IPS DF 4.7 (cell line): Measurements from ENCODE around the gene TIPIN.
"Not testable (repeated sequence)": the region's sequence is repeated elsewhere in the genome, so short reads cannot be mapped to it uniquely, and the experiment has no call there.

Source experiments
- DNase-seq: peaks from one replicate; pipeline ENCODE4 v3.0.0-alpha.2; 2013; ENCODE audit warnings: low spot score; ENCODE audit errors: extremely low read depth

TIPIN gene, protein sequence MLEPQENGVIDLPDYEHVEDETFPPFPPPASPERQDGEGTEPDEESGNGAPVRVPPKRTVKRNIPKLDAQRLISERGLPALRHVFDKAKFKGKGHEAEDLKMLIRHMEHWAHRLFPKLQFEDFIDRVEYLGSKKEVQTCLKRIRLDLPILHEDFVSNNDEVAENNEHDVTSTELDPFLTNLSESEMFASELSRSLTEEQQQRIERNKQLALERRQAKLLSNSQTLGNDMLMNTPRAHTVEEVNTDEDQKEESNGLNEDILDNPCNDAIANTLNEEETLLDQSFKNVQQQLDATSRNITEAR

DNA sequence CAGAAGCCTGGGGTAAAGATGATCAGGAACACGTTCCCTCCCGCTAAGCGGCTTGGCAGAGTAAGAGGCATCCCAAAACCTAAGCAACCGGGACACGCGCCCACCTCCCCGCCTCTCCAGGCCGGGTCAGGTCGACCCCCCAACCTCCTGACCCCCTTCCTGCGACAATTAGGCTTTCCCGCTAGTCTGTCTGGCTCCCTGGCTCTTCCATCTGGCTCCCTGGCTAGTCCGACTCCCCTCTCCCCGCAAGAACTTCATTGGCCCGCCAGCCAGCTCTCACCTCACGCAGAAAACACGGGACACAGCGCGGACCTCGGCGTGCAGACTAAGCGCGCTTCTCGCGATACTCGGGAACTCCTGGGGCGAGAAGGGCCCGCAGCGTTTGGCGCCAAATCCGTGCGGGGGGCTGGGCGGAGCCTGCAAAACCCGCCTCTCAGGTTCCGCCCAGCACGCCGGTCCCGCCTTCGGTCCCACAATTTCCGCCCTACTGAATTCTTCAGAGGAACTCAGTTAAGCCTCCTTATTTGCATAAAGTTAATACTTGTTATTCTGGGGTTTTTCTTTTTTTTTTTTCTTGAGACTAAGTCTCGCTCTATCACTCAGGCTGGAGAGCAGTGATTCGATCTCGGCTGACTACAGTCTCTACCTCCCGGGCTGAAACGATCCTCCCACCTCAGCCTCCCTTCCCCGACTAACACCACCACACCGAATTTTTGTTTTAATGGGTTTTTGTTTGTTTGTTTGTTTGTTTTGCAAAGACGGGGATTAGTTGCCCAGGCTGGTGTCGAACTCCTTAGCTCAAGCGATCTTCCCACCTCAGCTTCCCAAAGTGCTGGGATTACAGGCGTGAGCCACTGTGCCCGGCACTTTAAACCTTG lies at the start of gene TIPIN:
Gene TIPIN (minus strand): TSS at position 327 of the 878 bp plus-strand sequence. CDS start 3,738 bp downstream, outside the sequence.
- DNase-seq: peak; percentile 60

DNA sequence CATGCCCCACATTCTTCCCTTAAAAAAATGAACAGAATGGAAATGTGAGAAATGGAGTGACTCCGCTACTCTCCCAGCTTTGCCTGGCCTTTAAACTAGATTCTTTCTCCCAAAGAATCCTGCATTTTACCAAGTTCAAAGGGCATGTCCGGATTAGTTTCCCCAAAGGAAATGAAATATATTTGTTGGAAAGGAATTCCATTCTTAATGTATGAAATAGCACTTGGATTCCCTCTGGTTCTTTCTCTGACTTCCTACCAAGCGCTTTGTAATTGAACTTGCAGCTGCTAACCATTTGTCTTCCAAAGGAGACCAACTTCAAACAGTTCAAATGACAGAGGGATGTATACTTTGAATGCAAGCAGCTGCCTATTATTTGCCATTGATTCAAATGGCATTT lies 49.1 kb upstream of the TIPIN start:
- no peak for DNase-seq

DNA sequence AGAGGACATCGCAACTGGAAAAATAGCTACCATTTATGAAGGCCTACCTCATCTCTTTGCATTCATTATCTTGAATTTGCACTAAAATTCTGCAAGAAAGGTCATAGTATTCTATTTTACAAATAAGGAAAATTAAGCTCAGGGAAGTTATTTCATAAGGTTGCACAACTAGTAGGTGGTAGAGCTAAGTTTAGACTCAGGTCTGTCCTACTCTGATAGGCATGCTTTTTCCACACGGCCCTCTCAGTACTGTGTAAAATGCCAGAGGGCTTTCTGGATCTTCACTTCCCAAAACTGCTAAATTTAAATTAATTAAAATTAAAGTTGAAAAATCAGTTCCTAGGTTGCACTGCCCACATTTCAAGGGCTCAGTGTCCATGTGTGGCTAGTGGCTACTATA lies 48.5 kb upstream of the TIPIN start:
- no peak for DNase-seq

DNA sequence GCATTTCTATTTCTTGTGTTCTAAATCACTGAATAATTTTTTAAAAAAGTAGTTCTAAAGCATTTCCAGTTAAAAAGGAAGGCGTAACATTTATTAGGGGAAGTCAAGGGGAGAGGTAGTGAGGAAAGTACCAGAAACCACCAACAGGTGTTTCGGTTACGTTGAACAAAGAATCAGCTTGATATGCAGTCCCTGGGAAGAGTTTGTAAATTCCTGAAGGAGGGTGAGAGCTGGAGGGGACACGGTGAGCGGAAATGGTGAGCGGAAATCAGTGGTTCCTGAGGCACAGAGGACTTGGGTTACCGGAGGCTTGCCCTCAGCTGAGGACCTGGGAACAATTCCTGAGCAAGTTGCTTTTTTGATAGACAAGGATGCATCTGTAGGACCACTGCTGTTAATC lies 48.0 kb upstream of the TIPIN start:
- peak; percentile 95 for DNase-seq

DNA sequence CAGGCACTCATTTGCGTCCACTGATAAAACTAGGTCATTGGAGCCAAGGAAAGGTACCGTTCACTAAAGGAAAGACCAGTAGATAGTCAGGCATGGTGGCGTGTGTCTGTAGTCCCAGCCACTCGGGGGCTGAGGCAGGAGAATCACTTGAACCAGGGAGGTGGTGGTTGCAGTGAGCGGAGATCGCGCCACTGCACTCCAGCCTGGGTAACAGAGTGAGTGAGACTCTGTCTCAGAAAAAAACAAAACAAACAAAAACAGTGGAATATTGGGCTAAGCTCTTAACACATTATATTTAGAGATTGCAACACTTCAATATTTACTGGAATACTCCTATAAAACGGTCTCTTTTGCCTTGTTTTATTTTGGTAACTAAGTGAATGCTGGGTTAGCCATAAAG lies 47.6 kb upstream of the TIPIN start:
- no peak for DNase-seq

DNA sequence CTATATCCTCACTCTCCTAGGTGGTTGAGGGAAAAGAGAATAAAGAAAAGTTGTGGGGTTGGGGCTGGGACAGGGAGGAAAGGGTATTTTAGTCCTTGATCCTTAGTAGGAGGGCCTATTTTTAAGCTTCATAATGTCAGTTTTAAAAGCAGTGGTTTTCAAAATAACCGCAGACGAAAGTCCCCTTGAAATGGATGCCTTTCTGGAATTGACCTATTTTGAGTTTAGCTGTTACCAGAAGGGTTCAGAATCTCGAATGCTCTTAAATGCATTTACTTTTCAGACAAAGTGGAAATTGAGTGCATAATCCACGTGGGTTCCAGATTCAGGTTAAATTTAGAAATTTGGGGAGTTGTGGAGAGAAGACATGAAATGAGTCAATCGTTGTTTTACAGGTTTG lies 46.8 kb upstream of the TIPIN start:
- no peak for DNase-seq

DNA sequence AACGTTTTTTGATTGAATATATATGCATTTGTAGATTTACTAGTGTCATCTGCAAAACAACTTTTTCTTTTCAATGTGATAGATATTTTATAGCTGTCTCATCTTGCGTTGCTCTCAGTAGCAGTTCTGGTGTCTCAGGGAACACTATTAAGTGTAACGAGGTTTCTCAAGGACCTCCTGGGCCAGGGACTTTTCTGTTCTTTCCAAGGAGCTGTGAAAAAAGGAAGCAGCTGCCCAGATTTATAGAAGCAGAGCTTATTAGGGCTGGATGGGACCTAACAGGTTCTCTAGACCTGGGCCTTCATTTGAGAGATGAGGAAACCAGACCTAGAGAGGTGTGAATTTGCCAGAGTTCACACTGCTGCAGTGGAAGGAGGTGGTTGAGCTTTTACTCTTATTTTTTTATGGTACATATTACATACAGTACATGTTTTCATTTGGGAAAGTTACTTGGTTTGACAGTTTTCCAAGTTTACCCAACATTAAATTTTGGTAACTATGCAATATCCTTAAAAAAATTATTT lies 46.3 kb upstream of the TIPIN start:
- DNase-seq: no peak

DNA sequence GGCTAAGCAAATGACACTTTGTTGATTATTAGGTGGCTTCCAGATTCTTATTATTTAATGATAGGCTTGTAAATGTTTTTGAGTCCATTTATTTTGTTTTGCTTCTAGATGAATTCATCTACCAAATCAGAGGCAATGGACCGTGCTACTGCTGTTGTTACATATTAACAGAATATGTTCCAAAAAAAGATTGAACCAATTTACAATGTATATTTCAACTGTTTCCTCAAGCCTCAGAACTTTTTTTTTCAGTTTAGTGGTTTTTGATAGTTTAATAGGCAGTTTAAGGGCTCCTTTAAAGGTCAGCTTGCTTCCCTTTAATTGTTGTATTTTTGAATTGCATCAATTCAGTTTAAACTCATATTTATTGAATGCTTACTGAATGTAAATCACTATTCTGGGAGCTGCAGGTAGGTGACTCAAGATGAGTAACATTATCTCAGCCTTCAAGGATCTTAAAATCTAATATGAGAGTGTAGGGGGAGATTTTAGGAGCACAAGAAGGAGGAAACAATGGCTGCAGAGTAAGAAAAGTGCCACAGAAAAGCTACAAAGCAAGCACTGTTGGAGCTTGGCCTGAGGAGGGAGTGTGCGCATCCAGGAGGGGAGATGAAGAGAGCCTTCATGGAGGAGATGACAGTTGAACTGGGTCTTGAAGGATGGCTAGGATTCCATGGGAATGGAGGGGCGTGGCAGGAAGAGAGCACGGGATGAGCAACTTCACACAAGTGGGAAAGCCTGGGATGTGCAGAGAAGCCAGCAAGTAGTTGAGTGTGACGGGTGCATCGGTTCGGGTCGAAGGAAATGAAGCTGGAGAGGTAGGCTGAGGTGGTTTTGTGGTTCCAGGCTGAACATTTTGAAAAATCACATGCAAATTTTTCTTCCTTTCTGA lies 44.9 kb upstream of the TIPIN start:
- no peak for DNase-seq

DNA sequence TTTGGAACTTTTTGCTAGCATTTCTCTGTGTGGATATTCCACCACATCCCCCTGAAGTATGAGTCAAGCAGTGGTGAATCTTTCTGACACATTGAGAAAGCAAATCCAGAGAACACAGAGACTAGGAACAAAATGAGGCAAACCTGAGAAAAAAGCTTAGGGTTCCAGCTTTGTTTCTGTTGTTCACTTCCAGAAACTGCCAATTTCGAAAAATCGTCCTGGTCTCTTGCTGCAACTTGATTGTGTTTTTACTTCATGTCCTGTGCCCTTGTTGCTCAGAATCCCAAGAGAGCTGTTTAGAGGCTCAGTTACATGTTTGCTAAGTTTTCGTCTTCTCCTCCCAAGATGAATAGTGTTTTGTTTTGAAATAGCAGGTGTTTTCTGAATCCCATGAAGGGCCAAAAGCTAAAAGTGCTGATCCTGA lies 43.9 kb upstream of the TIPIN start:
- no peak for DNase-seq

DNA sequence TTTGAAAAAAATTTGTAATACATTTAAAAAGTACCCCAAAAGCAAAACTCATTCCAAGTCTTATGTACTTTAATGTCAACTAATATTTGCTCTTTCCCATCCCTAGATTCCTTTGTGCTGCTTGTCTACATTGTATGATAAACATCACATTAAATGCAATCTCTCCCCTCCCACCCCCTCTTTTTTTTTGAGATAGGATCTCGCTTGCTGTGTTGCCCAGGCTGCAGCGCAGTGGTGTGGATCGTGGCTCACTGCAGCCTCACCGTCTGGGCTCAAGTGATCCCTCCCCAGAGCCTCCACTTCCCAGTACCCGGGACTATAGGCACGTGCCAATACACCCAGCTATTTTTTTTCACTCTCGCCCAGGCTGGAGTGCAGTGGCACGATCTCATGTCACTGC lies 42.8 kb upstream of the TIPIN start:
- no peak for DNase-seq

DNA sequence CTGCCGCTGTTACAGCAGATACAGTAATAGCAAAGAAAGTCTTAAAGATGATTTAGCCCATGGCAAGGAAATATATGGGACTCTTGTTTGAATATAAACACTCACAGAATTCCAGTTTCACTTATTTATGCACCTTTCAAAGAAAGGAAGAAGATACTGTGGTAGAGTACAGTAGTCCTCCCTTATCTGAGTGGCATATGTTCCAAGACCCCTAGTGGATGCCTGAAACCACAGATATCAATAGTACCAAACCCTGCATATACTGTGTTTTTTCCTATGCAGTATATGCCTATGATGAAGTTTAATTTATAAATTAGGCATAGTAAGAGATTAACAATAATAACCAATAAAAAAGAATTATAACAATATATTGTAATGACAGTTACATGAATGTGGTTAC lies 38.4 kb upstream of the TIPIN start:
- no peak for DNase-seq

DNA sequence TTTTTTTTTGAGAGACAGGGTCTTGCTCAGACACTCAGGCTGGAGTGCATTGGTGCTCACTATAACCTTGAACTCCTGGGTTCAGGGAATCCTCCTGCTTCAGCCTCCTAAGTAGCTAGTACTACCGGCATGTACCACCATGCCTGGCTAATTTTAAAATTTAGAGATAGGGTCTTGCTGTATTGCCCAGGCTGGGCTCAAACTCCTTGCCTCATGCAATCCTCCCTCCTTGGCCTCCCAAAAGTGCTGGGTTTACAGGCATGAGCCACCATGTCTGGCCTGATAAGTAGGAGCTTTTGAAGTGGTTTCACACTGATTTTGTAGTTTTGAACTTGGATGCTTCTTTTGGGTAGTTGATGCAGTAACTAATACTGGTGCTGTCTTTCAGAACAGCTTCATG lies 38.0 kb upstream of the TIPIN start:
- DNase-seq: no peak

DNA sequence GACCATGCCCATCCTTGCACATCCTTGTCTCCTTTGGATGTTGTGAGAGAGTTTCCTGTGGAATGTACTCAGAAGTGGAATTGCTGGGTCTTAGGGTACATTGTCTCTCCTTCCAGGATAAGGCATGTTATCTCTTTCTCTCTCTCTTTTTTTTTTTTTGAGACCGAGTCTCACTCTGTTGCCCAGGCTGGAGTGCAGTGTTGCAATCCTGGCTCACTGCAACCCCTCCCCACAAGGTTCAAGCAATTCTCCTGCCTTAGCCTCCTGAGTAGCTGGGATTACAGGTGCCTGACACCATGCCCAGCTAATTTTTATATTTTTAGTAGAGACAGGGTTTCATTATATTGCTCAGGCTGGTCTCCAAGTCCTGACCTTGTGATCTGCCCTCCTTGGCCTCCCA lies 36.6 kb upstream of the TIPIN start:
- DNase-seq: not testable (repeated sequence)

DNA sequence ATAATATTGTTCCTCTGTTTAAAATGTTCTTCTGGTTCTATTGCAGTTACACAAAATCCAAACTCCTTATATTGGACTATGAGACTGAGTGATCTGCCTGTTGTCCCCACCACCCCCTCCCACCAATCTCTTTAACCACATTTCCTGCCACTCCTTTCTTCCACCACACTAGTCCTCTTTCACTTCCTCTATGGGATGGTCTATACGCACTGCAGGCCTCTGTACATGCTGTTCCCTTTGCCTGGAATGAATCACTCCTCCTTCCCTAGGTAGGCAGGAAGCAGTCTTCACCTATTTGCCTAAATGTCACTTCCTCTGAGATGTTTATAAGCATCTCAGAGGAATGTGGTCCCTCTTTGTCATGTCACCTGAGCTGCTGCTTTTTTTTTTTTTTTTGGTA lies 34.2 kb upstream of the TIPIN start:
- no peak for DNase-seq

DNA sequence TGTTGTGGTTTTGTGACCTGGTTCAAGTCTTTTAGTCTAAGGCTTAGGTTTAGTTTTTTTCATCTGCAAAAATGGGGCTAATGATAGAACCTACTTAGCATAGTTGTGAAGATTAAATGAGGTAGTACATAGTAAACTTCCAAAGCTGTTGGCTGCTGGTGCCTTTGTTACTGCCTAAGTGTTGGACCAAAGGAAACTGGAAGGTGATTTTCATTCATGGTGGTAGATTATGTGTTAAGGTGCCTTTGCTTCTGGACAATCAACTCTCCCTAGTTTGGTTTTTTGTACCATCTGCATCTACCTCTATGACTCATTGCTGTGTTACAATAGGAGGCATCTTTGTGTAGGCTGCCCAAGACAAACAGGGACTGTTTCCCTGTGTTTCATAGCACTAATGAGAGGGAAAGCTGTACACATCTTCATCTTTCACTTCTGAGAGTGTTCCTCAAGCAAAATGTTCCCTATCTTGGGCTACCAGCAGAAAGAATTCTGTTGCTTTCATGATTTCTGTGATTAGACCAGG lies 33.4 kb upstream of the TIPIN start:
- DNase-seq: no peak

DNA sequence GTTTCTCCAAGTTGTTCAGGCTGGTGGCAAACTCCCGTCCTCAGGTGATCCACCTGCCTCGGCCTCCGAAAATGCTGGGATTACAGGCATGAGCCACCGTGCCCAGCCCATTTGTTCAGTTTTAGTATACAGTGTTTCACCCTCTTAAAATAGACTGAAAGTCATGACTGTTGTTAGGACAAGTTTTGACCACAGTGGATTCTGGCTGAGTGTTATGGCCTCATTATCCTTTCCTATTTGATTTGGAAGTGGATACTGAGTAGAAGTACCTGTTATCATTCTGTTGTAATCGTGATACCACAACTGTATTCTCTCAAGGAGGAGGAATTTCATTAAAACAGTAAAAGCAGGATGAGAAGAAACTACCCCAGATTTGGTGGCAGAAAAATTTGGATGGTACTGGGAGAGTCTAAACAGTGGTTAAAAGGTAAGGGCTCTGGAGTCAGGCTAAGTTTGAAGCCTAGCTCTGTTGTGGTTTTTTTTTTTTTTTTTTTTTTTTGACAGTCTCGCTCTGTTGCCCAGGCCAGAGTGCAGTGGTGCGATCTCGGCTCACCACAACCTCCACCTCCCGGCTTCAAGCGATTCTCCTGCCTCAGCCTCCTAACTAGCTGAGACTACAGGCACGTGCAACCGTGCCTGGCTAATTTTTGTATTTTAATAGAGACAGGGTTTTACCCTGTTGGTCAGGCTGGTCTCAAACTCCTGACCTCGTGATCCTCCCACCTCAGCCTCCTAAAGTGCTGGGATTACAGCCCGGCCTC lies 32.8 kb upstream of the TIPIN start:
- no peak for DNase-seq

DNA sequence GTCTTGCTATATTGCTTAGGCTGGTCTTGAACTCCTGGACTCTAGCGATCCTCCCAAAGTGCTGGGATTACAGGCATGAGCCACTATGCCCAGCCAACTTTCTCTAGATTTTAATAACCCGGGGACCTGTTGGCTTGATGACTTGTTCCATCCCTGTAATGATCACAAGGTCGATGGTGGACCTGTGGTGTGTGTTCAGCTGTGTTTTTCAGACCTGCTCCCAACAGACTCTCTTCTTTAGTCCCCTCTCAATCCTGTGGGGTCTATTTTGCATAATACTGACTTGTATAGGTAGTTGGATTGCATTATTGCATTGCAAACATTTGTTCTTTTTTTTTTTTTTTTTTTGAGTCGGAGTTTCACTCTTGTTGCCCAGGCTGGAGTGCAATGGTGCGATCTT lies 32.1 kb upstream of the TIPIN start:
- DNase-seq: no peak

DNA sequence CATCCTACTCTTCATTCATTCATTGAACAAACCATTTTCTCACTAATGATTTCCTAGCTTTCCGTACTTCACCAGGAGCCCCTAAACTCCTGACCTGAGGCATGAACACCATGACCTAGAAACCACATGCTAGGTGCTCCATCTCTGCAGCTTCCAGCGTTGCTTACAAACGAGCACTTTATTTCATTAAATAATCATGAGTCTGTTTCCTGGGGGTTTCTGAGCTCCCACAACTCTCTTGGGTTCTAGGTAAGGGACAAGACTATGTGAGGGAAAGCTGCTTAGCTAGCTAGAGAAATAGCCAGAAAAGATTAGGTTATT lies 31.5 kb upstream of the TIPIN start:
- DNase-seq: no peak

DNA sequence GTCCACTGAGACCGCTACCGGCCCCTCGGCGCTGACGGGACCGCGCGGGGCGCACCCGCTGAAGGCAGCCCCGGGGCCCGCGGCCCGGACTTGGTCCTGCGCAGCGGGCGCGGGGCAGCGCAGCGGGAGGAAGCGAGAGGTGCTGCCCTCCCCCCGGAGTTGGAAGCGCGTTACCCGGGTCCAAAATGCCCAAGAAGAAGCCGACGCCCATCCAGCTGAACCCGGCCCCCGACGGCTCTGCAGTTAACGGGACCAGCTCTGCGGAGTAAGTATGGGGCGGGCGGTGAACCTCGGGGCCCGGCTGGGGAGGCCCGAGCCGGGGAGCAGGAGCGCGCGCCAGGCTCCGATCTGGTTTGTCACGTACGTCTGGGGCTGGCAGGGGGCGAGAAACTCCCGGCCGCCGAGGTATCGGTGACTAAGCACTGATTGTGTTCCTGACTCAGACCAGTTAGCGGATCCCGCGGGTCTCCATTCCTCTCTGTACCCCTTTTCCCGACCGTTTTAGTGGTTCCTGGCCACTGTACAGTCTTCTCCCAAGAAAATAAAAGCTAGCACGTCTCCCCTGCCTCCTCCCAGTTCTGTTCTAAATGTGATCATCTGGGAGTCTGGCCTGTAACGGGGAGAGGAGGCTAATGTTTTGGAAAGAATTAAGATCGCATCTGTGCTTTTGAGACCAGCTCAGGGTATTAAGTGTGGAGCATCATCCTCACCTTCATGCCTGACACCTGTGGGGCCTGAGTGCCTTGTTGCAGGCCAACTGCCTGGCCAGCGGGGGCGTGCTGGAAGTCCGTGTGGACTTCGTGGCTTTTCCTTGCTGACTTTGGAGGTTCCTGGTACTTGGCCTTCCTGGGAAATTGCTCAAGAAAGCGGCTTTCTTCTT lies 30.9 kb upstream of the TIPIN start:
- no peak for DNase-seq
